SK-N-SH treated with all-trans-retinoic acid at 6 μM for 48 hours (cell line): Measurements from ENCODE around the gene ZMIZ1.

Experiments used
- ATAC-seq: fragments of 200-7000 bp; cut with Tn5 transposase; 3 replicates; pipeline ENCODE4 v1.9.1; 2020; ENCODE audit warnings: mild to moderate bottlenecking, moderate library complexity
- BACH2 ChIP-seq: fragments of 250-450 bp; sonication (Bioruptor Pico); IDR thresholded peaks from 2 replicates; pipeline ENCODE4 v1.9.0; 2021; ENCODE audit warnings: mild to moderate bottlenecking, borderline replicate concordance
- CREB5 ChIP-seq: fragments of 250-450 bp; sonication (Bioruptor Pico); IDR thresholded peaks from 2 replicates; pipeline ENCODE4 v1.5.1; 2020; ENCODE audit warnings: low read depth, mild to moderate bottlenecking, moderate library complexity
- CSDC2 ChIP-seq: fragments of 250-450 bp; sonication (Bioruptor Pico); IDR thresholded peaks from 2 replicates; pipeline ENCODE4 v1.5.0; 2020; ENCODE audit warnings: mild to moderate bottlenecking, moderate library complexity
- ESRRG ChIP-seq: fragments of 250-450 bp; sonication (Bioruptor Pico); IDR thresholded peaks from 2 replicates; pipeline ENCODE4 v1.6.1; 2021; ENCODE audit warnings: mild to moderate bottlenecking
- GLIS3 ChIP-seq: fragments of 250-450 bp; sonication (Bioruptor Pico); IDR thresholded peaks from 2 replicates; pipeline ENCODE4 v1.5.0; 2020; ENCODE audit warnings: mild to moderate bottlenecking, moderate library complexity
- ISL1 ChIP-seq: fragments of 250-450 bp; sonication (Bioruptor Pico); IDR thresholded peaks from 2 replicates; pipeline ENCODE4 v2.1.2; 2022; ENCODE audit warnings: mild to moderate bottlenecking, moderate library complexity
- OSR1 ChIP-seq: fragments of 250-450 bp; sonication (Bioruptor Pico); IDR thresholded peaks from 2 replicates; pipeline ENCODE4 v1.8.0; 2022; ENCODE audit warnings: moderate library complexity, mild to moderate bottlenecking, inconsistent platforms
- PATZ1 ChIP-seq: fragments of 250-450 bp; sonication (Bioruptor Pico); IDR thresholded peaks from 2 replicates; pipeline ENCODE4 v1.8.0; 2020; ENCODE audit warnings: mild to moderate bottlenecking, moderate library complexity, borderline replicate concordance
- PPARA ChIP-seq: fragments of 250-450 bp; sonication (Bioruptor Pico); IDR thresholded peaks from 2 replicates; pipeline ENCODE4 v1.5.0; 2020; ENCODE audit warnings: mild to moderate bottlenecking, borderline replicate concordance
- RARB ChIP-seq: fragments of 250-450 bp; sonication (Bioruptor Pico); IDR thresholded peaks from 2 replicates; pipeline ENCODE4 v1.8.0; 2021; ENCODE audit warnings: mild to moderate bottlenecking, moderate library complexity
- SNAI2 ChIP-seq: fragments of 250-450 bp; sonication (Bioruptor Pico); IDR thresholded peaks from 2 replicates; pipeline ENCODE4 v1.5.0; 2020; ENCODE audit warnings: mild to moderate bottlenecking, moderate library complexity
- TCF4 ChIP-seq: fragments of 250-450 bp; sonication (Bioruptor Pico); IDR thresholded peaks from 2 replicates; pipeline ENCODE4 v1.8.0; 2021; ENCODE audit warnings: mild to moderate bottlenecking, moderate library complexity, borderline replicate concordance
- TOX ChIP-seq: fragments of 250-450 bp; sonication (Bioruptor Pico); IDR thresholded peaks from 2 replicates; pipeline ENCODE4 v1.8.0; 2021; ENCODE audit warnings: mild to moderate bottlenecking, moderate library complexity, borderline replicate concordance
- TSHZ2 ChIP-seq: fragments of 250-450 bp; sonication (Bioruptor Pico); IDR thresholded peaks from 2 replicates; pipeline ENCODE4 v1.5.0; 2020; ENCODE audit warnings: mild to moderate bottlenecking, moderate library complexity
- ZC3H10 ChIP-seq: fragments of 250-450 bp; sonication (Bioruptor Pico); IDR thresholded peaks from 2 replicates; pipeline ENCODE4 v1.5.1; 2021; ENCODE audit warnings: mild to moderate bottlenecking, moderate library complexity
- ZFP30 ChIP-seq: fragments of 450-650 bp; formaldehyde crosslinking; IDR thresholded peaks from 2 replicates; pipeline ENCODE4 v1.5.0; 2022; ENCODE audit warnings: mild to moderate bottlenecking, moderate library complexity
- ZNF565 ChIP-seq: fragments of 450-650 bp; formaldehyde crosslinking; conservative IDR thresholded peaks from 2 replicates; pipeline ENCODE4 v1.5.0; 2020; ENCODE audit warnings: low read depth, mild to moderate bottlenecking, moderate library complexity
- ZNF70 ChIP-seq: fragments of 450-650 bp; formaldehyde crosslinking; IDR thresholded peaks from 2 replicates; pipeline ENCODE4 v1.5.0; 2020; ENCODE audit warnings: mild to moderate bottlenecking, moderate library complexity
- ZNF8 ChIP-seq: fragments of 450-650 bp; formaldehyde crosslinking; IDR thresholded peaks from 2 replicates; pipeline ENCODE4 v1.5.0; 2020; ENCODE audit warnings: mild to moderate bottlenecking, moderate library complexity
- TF ChIP-seq, protein P1 (sequence below): fragments of 250-450 bp; sonication (Bioruptor Pico); IDR thresholded peaks from 2 replicates; pipeline ENCODE4 v1.8.0; 2021; ENCODE audit warnings: low read depth, mild to moderate bottlenecking, moderate library complexity, borderline replicate concordance
- TF ChIP-seq, protein P2 (sequence below): fragments of 250-450 bp; sonication (Bioruptor Pico); IDR thresholded peaks from 2 replicates; pipeline ENCODE4 v1.5.1; 2021; ENCODE audit warnings: mild to moderate bottlenecking, moderate library complexity

Gene ZMIZ1

DNA sequence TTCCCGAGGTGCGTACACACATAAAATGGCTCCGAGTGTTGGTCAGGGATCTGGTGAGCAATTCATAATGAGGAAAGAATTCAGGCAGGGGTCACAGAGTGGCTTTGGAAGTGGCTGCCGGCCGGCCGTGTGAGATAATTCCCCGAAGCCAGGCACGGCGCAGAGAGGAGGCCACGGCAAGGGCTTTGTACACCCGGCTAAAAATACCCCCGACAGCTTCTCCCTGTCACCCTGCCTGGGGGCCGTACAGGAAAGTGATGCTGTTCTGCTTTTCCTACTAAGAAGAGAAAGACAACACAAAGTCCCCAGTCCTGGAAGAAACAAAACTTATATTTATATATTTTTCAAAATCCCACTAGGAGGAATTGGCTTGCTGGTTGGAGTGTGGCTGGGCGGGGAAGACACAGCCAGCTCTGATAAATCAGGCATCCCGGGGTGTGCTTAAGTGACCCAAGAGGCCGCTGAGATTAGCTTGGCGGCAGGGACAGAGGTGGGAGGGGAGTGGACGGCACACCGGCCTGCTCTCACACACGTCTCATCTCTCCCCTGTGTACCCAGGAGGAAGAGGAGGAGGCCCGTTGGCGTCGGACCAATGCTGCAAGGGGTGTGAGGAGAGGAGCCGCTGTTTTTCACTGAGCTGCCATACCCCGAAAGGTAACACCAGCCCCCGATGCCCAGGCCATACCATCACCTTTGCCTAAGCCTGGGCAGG, 70.5 kb downstream of the ZMIZ1 start:
- no peak for TF ChIP-seq ESRRG
- TF ChIP-seq, protein P1, sequence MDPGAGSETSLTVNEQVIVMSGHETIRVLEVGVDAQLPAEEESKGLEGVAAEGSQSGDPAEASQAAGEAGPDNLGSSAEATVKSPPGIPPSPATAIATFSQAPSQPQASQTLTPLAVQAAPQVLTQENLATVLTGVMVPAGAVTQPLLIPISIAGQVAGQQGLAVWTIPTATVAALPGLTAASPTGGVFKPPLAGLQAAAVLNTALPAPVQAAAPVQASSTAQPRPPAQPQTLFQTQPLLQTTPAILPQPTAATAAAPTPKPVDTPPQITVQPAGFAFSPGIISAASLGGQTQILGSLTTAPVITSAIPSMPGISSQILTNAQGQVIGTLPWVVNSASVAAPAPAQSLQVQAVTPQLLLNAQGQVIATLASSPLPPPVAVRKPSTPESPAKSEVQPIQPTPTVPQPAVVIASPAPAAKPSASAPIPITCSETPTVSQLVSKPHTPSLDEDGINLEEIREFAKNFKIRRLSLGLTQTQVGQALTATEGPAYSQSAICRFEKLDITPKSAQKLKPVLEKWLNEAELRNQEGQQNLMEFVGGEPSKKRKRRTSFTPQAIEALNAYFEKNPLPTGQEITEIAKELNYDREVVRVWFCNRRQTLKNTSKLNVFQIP (CRISPR knock-in tag): no peak
- TF ChIP-seq RARB (CRISPR knock-in tag): no peak
- no peak for TF ChIP-seq CREB5 (CRISPR knock-in tag)
- TF ChIP-seq PATZ1 (CRISPR knock-in tag): no peak
- no peak for TF ChIP-seq GLIS3 (CRISPR knock-in tag)
- no peak for TF ChIP-seq ZNF565 (CRISPR knock-in tag)
- TF ChIP-seq, protein P2, sequence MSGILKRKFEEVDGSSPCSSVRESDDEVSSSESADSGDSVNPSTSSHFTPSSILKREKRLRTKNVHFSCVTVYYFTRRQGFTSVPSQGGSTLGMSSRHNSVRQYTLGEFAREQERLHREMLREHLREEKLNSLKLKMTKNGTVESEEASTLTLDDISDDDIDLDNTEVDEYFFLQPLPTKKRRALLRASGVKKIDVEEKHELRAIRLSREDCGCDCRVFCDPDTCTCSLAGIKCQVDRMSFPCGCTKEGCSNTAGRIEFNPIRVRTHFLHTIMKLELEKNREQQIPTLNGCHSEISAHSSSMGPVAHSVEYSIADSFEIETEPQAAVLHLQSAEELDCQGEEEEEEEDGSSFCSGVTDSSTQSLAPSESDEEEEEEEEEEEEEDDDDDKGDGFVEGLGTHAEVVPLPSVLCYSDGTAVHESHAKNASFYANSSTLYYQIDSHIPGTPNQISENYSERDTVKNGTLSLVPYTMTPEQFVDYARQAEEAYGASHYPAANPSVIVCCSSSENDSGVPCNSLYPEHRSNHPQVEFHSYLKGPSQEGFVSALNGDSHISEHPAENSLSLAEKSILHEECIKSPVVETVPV: no peak
- TF ChIP-seq ZNF8 (CRISPR knock-in tag): no peak
- TF ChIP-seq BACH2: no peak
- TF ChIP-seq OSR1 (CRISPR knock-in tag): no peak
- TF ChIP-seq CSDC2: no peak
- no peak for TF ChIP-seq TCF4 (CRISPR knock-in tag)
- no peak for TF ChIP-seq ZFP30
- TF ChIP-seq SNAI2 (CRISPR knock-in tag): no peak
- no peak for TF ChIP-seq TSHZ2 (CRISPR knock-in tag)
- TF ChIP-seq ZC3H10 (CRISPR knock-in tag): no peak
- no peak for TF ChIP-seq ZNF70
- TF ChIP-seq, all 23 proteins: peak for 0
- ATAC-seq: no peak

GRCh38 chr10:79140085-79140793, 71.5 kb downstream of the ZMIZ1 start:
- ATAC-seq: no peak
- no peak for TF ChIP-seq CSDC2
- TF ChIP-seq ZFP30: no peak
- no peak for TF ChIP-seq ZC3H10 (CRISPR knock-in tag)
- no peak for TF ChIP-seq ZNF565 (CRISPR knock-in tag)
- no peak for TF ChIP-seq ISL1 (CRISPR knock-in tag)
- TF ChIP-seq ESRRG: no peak
- TF ChIP-seq, protein P1 (CRISPR knock-in tag): no peak
- TF ChIP-seq PPARA (CRISPR knock-in tag): no peak
- TF ChIP-seq CREB5 (CRISPR knock-in tag): no peak
- TF ChIP-seq TOX (CRISPR knock-in tag): no peak
